ENCODE data around the gene RNF34. TPM values are rescaled to one million over a fixed set of nuclear protein-coding genes. Genes with fewer than 3 reads are reported as not detected.

Gene RNF34
- total and polyA plus RNA-seq, 2 of the 8 experiments (the other 6 are each of a cell fraction or from before 2014, with no cell fraction given): 37.9 to 57.6 TPM

DNA sequence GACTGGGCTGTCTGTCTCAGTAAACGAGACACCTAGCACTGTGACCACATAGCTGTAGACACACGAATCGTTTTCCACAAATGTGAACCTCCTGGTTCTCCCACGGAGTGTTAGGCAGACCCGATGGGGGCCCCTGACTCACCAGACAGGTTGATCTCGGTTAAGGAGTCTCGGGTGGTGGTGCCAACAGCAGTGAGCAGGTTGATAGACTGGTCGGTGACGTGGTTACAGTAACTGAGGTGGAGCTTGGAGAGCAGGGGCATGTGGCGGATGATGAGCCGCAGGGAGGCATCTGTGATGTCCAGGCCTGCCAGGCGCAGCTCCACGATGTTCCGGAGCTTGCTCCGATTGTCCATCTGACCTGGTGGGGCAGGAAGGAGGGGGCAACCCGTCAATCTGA is 39.8 kb downstream of the RNF34 start:
- no peak overlapping the region for H2BK5ac ChIP-seq (ENCODE audit: low read depth, low read length)
- ChIA-PET CTCF (ENCODE audit: partially characterized antibody) (interaction anchor here (0.8 to 5.8 kb wide), 5 partner anchors 9 to 201 kb away, joined by 3 to 49 read pairs (median 6); no protein-coding TSS in a partner anchor), POLR2A (ENCODE audit: partially characterized antibody) (no interaction called here)
- H2BK12ac ChIP-seq (ENCODE audit: low read depth, low read length): no peak overlapping the region
- no peak overlapping the region for H3K4me2 ChIP-seq (ENCODE audit: insufficient read depth in 1 of 2, low read depth in 2 of 2, low read length in 2 of 2)
- H3K9me3 ChIP-seq (ENCODE audit: insufficient read depth in 2 of 2, low read depth in 1 of 2, low read length in 1 of 2): no peaks in the 10 kb centered on the region
- no peak for DNase-seq (ENCODE audit: low read depth in 1 of 2, low spot score in 2 of 2)
- no peak overlapping the region for H4K5ac ChIP-seq (ENCODE audit: insufficient read length, low read depth, low read length)
- H3K27ac ChIP-seq (ENCODE audit: low read depth, low read length): no peak overlapping the region
- no peak overlapping the region for H3K4me3 ChIP-seq (ENCODE audit: extremely low read depth in 1 of 4, insufficient read depth in 2 of 4, low read depth in 3 of 4, low read length in 4 of 4)
- no peaks in the 10 kb centered on the region for H3K23me2 ChIP-seq (ENCODE audit: low read depth, low read length)
- peaks cover 0 to 2% (median 0%) of the 10 kb centered on the region in 4 experiments; a peak in 4 of 7 replicates for H3K4me1 ChIP-seq (replicated peaks in 1 of 4; ENCODE audit: control insufficient read depth in 3 of 4, insufficient read depth in 4 of 4, low read length in 3 of 4)
- no peak overlapping the region for H3K9ac ChIP-seq (replicated peaks in 1 of 4; ENCODE audit: extremely low read depth in 1 of 4, low read depth in 3 of 4, low read length in 3 of 4)
- H2AFZ ChIP-seq (ENCODE audit: low read length): no peak overlapping the region
- H3K27me3 ChIP-seq (replicated peaks in 1 of 4; ENCODE audit: control insufficient read depth in 3 of 4, extremely low read depth in 1 of 4, insufficient read depth in 3 of 4, low read length in 3 of 4): no peaks in the 10 kb centered on the region
- no peaks in the 10 kb centered on the region for H3K79me2 ChIP-seq (ENCODE audit: control insufficient read depth in 1 of 2, insufficient read depth in 2 of 2, low read length in 2 of 2)
- H3K79me1 ChIP-seq (ENCODE audit: low read depth, low read length): no peaks in the 10 kb centered on the region
- no peak for FAIRE-seq
- H4K20me1 ChIP-seq (replicated peaks in 1 of 2; ENCODE audit: control insufficient read depth in 1 of 2, insufficient read depth in 2 of 2, low read length in 2 of 2): peaks cover 12 to 22% of the 10 kb centered on the region in 2 experiments
- H4K91ac ChIP-seq (replicated peaks; ENCODE audit: insufficient read length, low read length): no peak overlapping the region
- H2BK15ac ChIP-seq (ENCODE audit: low read length): no peak overlapping the region
- H4K8ac ChIP-seq (ENCODE audit: extremely low read depth, insufficient read depth, low read length): no peak overlapping the region
- no peak overlapping the region for H2BK120ac ChIP-seq (replicated peaks; ENCODE audit: low read depth, low read length)
- no peak overlapping the region for H2AK5ac ChIP-seq (ENCODE audit: low read depth, low read length)
- H3K36me3 ChIP-seq (ENCODE audit: control insufficient read depth in 2 of 4, insufficient read depth in 4 of 4, low read length in 3 of 4): peaks cover 28 to 71% (median 54%) of the 10 kb centered on the region in 4 experiments
- no peak overlapping the region for H3K56ac ChIP-seq (replicated peaks; ENCODE audit: insufficient read length, low read depth, low read length)
- WGBS, 2 experiments (ENCODE audit: extremely low coverage in 1 of 2, insufficient coverage in 1 of 2, insufficient read length in 1 of 2, insufficient replicate concordance in 2 of 2, low coverage in 1 of 2, low lambda C conversion rate in 2 of 2, missing lambda C conversion rate in 1 of 2): 89% methylated on average over 16 of the region's 16 CpGs; no CpG with 5 or more reads in 1 of the 2 experiments
- H2BK20ac ChIP-seq (ENCODE audit: low read length): no peak overlapping the region
- no peak overlapping the region for H3K4ac ChIP-seq (replicated peaks; ENCODE audit: insufficient read length, low read depth, low read length)
- no peak overlapping the region for H3K14ac ChIP-seq (ENCODE audit: insufficient read length)
- H3K23ac ChIP-seq (ENCODE audit: insufficient read length): no peak overlapping the region
- no peak overlapping the region for H3K18ac ChIP-seq (ENCODE audit: extremely low read depth, low read length)
- TF ChIP-seq POU5F1 (IDR thresholded peaks at IDR 0.05; ENCODE audit: low read depth, low read length) (no peak), RBBP5 (IDR thresholded peaks at IDR 0.05; ENCODE audit: borderline replicate concordance, low read depth, low read length) (no peak), CTBP2 (IDR thresholded peaks at IDR 0.05; ENCODE audit: borderline replicate concordance, insufficient read depth, insufficient read length, low read length) (no peak), ZNF274 (IDR thresholded peaks at IDR 0.05; ENCODE audit: borderline replicate concordance, extremely low read depth, low read length) (no peak), JUN (IDR thresholded peaks at IDR 0.05; ENCODE audit: low read depth, low read length) (no peak), BRCA1 (IDR thresholded peaks at IDR 0.05; ENCODE audit: low read depth, low read length) (no peak), CREB1 (IDR thresholded peaks at IDR 0.05) (no peak), PHF8 (conservative IDR thresholded peaks at IDR 0.05; ENCODE audit: low read depth, low read length) (no peak), NANOG (IDR thresholded peaks at IDR 0.05; ENCODE audit: insufficient read depth, low read depth, low read length, poor library complexity, severe bottlenecking) (no peak), NRF1 (IDR thresholded peaks at IDR 0.05; ENCODE audit: low read depth, low read length) (no peak), EGR1 (IDR thresholded peaks at IDR 0.05; ENCODE audit: borderline replicate concordance, low read depth, low read length) (no peak), KDM5A (IDR thresholded peaks at IDR 0.05; ENCODE audit: low read length) (no peak), GTF2F1 (IDR thresholded peaks at IDR 0.05; ENCODE audit: borderline replicate concordance, low read depth, low read length) (no peak), TAF1 (IDR thresholded peaks at IDR 0.05; ENCODE audit: low read depth, low read length) (no peak), MAFK (IDR thresholded peaks at IDR 0.05; ENCODE audit: low read depth, low read length) (no peak), SP1 (IDR thresholded peaks at IDR 0.05; ENCODE audit: low read depth, low read length) (no peak)
